ENCODE measurements around the gene GOLT1A.

GOLT1A gene

GRCh38 chr1:204153667-204154066 lies 60.1 kb downstream of the GOLT1A start:
- no peaks in the 10 kb centered on the region for H3K27me3 ChIP-seq (ENCODE audit: control insufficient read depth, insufficient read depth, low read length)
- H3K27ac ChIP-seq = no peak overlapping the region
- H3K4me2 ChIP-seq (ENCODE audit: low read length) = no peak overlapping the region
- no peaks in the 10 kb centered on the region for H3K36me3 ChIP-seq (ENCODE audit: control insufficient read depth, insufficient read depth, low read length)
- no peaks in the 10 kb centered on the region for H3K9me3 ChIP-seq (ENCODE audit: control insufficient read depth, low read length)
- H3K9ac ChIP-seq = no peak overlapping the region
- no peaks in the 10 kb centered on the region for H3K79me2 ChIP-seq
- peaks cover 11% of the 10 kb centered on the region for H3K4me1 ChIP-seq
- H3K4me3 ChIP-seq (ENCODE audit: low read depth, low read length) = no peak overlapping the region
- TF ChIP-seq CTCF (IDR thresholded peaks at IDR 0.05) = no peak
- no peak overlapping the region for H2AFZ ChIP-seq

- no peaks in the 10 kb centered on the region for H3K36me3 ChIP-seq (ENCODE audit: control insufficient read depth, insufficient read depth, low read length)
- H3K27ac ChIP-seq = no peak overlapping the region
- no peaks in the 10 kb centered on the region for H3K79me2 ChIP-seq
- H3K9ac ChIP-seq = no peak overlapping the region
- H3K4me2 ChIP-seq (ENCODE audit: low read length) = peak overlapping the region; percentile 75
- H3K4me3 ChIP-seq (ENCODE audit: low read depth, low read length) = peak overlapping the region; percentile 58
- peaks cover 11% of the 10 kb centered on the region for H3K4me1 ChIP-seq
- no peak for TF ChIP-seq CTCF (IDR thresholded peaks at IDR 0.05)
- no peaks in the 10 kb centered on the region for H3K9me3 ChIP-seq (ENCODE audit: control insufficient read depth, low read length)
- peak overlapping the region; percentile 62 for H2AFZ ChIP-seq
- no peaks in the 10 kb centered on the region for H3K27me3 ChIP-seq (ENCODE audit: control insufficient read depth, insufficient read depth, low read length)
These were observed 61.3 kb downstream of the GOLT1A start for GRCh38 chr1:204152310-204153044.

- Histone ChIP-seq H3K4me3 (ENCODE audit: low read depth, low read length) (peak within 1 kb of the TSS; percentile 86), H3K36me3 (ENCODE audit: control insufficient read depth, insufficient read depth, low read length) (no peaks in the 10 kb centered on the region), H3K27ac (peak within 1 kb of the TSS; percentile 75), H3K79me2 (no peaks in the 10 kb centered on the region), H3K9ac (no peak within 1 kb of the TSS), H3K4me2 (ENCODE audit: low read length) (peak within 1 kb of the TSS; percentile 76), H3K4me1 (peaks cover 11% of the 10 kb centered on the region), H3K27me3 (ENCODE audit: control insufficient read depth, insufficient read depth, low read length) (no peaks in the 10 kb centered on the region), H3K9me3 (ENCODE audit: control insufficient read depth, low read length) (no peaks in the 10 kb centered on the region), H2AFZ (peak within 1 kb of the TSS; percentile 89)
- TF ChIP-seq CTCF (IDR thresholded peaks at IDR 0.05) = no peak
These were observed 62.1 kb downstream of the GOLT1A start, which contains the start of gene ETNK2 for GRCh38 chr1:204151552-204152309. Gene ETNK2, minus strand, starts transcription at chr1:204152044. Its CDS starts 192 bp downstream, at chr1:204151852.

- peak overlapping the region; percentile 76 for H3K4me2 ChIP-seq (ENCODE audit: low read length)
- no peak for TF ChIP-seq CTCF (IDR thresholded peaks at IDR 0.05)
- peak overlapping the region; percentile 89 for H2AFZ ChIP-seq
- no peaks in the 10 kb centered on the region for H3K27me3 ChIP-seq (ENCODE audit: control insufficient read depth, insufficient read depth, low read length)
- no peaks in the 10 kb centered on the region for H3K9me3 ChIP-seq (ENCODE audit: control insufficient read depth, low read length)
- H3K9ac ChIP-seq = no peak overlapping the region
- H3K4me1 ChIP-seq = peaks cover 11% of the 10 kb centered on the region
- H3K79me2 ChIP-seq = no peaks in the 10 kb centered on the region
- no peaks in the 10 kb centered on the region for H3K36me3 ChIP-seq (ENCODE audit: control insufficient read depth, insufficient read depth, low read length)
- H3K4me3 ChIP-seq (ENCODE audit: low read depth, low read length) = peak overlapping the region; percentile 86
- peak overlapping the region; percentile 75 for H3K27ac ChIP-seq
These were observed 62.9 kb downstream of the GOLT1A start for GRCh38 chr1:204150702-204151551.
